NCI-H146 treated with DMSO at 0.1 percent for 48 hours (cell line): Measurements from ENCODE around the gene SCD.
"Not testable (repeated sequence)": the region's sequence is repeated elsewhere in the genome, so short reads cannot be mapped to it uniquely, and the experiment has no call there.

ENCODE experiments used
- DNase-seq: peaks from one replicate; lab custom pipeline; 2025; ENCODE audit not compliant: unreplicated experiment; lab: John Stamatoyannopoulos, UW

The SCD gene

GRCh38 chr10:100359529-100360150, 12.6 kb downstream of the SCD start:
- no peak for DNase-seq

DNA sequence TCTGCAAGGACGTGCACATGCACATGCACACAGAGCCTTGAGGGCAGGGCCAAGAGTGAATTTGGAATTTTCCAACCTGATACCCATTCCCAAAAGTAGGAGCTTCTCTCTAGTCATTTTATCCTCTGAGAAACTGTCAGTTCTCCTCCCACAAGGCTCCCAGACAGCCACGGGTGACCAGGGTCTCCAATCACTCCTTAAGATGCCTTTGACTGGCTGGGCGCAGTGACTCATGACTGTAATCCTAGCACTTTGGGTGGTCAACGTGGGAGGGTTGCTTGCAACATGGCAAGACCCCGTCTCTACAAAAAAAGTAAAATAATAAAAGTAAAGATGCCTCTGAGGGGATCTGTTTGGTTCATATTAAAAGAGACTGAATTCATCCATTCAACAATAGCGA, 13.2 kb downstream of the SCD start:
- DNase-seq, result no peak

GRCh38 chr10:100362570-100363496, 15.8 kb downstream of the SCD start:
- DNase-seq, result no peak

DNA sequence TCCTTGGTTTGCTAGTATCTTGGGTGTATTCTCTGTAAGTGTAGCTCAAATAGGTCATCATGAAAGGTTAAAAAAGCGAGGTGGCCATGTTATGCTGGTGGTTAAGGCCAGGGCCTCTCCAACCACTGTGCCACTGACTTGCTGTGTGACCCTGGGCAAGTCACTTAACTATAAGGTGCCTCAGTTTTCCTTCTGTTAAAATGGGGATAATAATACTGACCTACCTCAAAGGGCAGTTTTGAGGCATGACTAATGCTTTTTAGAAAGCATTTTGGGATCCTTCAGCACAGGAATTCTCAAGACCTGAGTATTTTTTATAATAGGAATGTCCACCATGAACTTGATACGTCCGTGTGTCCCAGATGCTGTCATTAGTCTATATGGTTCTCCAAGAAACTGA, 17.1 kb downstream of the SCD start:
- no peak for DNase-seq

DNA sequence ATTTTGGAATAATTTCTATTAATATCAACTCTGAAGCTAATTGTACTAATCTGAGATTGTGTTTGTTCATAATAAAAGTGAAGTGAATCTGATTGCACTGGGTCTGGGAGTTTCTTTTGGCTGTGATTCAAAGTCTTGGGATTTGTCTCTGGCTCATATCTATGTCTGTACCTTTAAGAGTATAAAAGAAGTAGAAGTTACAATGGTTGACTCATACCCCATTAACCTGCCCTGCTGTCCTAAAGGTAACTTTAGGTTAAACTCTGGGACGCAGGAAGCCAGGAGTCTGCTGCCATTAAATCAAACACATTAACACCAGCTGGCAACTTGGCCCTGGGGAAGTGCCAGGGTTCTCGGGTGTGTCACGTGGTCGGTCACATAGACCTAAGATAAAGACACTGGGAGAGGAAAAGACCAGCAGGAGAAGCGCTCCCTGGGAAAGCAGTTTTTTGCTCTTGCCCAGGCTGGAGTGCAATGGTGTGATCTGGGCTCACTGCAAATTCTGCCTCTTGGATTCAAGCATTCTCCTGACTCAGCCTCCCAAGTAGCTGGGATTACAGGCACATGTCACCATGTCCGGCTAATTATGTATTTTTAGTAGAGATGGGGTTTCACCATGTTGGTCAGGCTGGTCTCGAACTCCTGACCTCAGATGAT, 17.8 kb downstream of the SCD start:
- peak; percentile 22 for DNase-seq

- DNase-seq, result no peak
Observed at GRCh38 chr10:100368721-100369120, 21.7 kb downstream of the SCD start.

DNA sequence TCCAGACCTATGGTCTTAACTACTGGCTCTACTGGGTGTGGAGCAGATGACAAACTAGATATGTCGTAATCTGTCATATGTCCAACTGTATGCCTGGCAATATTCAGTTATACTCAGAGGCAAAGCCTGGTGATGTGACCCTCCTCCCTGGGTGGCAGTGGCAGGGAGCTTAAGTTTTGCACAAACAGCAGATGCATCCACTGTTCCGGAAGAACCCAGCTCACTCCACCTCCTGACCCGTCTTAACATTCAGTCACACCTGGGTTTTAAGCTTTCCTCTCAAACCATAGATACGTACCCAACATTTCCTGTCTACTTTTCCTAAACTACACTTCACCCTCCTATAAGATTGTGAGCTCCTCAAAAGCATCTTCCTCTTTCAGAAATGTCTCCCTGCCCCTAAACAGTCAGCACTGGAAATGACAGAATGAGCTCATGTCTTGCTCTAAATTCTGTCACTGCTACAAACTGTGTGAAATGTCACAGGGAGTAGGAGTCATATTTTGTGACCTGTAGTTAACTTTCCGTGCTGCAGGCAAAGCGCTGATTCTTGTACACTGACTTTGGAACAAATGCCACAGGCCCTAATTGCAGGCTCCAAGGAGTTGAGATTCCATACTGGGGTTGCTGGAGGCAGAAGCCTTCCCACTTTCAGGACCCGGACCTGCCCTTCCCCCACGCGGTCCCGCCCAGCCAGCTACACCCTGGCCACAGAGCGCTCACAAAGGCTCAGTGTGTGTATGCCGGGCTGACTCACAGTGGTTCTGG, 23.9 kb downstream of the SCD start:
- DNase-seq, result no peak

DNA sequence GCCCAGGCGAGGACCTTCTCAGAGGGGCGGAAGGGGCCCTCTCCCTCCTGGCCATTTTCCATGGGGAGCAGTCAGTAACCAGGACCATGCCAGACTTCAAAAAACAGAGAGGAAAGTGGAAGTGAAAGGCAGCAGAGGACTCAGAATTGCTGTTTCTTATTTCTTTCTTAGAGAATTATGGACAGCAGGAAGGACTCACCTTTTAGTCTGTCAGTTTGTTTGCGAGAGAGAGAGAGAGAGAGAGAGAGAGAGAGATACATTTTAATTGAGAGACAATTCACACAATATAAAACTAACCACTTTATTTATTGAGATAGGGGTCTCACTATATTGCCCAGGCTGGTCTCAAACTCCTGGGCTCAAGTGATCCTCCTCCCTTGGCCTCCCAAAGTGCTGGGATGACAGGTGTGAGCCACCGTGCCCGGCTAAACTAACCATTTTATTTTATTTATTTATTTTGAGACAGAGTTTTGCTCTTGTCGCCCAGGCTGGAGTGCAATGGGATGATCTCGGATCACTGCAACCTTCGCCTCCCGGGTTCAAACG, 24.5 kb downstream of the SCD start:
- no peak for DNase-seq

GRCh38 chr10:100372415-100373297, 25.6 kb downstream of the SCD start:
- peak; percentile 82 for DNase-seq

DNA sequence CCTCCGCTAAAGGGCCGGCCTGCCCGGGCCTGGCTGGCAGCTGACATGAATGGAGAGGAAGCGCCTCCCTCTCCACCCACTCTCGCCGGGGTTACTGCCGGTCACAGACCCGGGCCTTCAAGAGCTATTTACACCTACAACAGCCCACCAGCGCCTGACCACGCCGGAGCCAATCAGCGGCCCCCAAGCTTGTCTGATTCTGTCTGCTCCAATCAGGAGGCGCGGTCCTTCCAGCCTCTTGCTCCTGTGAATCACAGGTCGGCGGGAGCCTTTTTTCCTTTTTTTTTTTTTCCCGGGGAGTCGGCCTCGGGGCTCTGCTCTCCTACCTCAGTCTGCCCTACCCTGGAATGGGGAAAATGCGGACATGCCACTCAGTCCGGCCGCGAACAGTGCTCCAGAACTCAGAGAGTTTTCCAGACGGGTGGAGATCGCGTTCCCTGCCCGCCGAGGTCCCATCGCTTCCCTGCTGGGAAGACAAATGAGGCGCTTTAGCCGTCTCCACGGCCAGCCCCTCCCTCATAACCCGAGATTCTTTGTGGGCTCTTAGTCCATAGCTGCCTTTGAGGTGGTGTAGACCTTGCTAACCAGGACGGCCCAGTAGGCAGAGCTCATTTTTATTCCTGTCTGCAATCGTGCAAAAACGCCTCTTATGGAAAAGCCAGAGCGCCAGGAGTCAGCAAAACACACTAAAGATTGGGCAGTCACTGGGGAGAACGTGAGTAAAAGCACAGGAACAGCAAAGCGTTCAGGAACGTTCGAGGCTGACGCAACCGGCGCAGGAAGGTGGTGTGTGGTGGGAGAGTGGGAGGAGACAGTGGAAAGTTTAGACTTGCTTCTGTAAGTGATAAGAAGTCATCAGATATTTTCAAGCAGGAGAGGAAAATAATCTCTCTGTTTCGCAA, 26.5 kb downstream of the SCD start:
- DNase-seq, result peak; percentile 97

DNA sequence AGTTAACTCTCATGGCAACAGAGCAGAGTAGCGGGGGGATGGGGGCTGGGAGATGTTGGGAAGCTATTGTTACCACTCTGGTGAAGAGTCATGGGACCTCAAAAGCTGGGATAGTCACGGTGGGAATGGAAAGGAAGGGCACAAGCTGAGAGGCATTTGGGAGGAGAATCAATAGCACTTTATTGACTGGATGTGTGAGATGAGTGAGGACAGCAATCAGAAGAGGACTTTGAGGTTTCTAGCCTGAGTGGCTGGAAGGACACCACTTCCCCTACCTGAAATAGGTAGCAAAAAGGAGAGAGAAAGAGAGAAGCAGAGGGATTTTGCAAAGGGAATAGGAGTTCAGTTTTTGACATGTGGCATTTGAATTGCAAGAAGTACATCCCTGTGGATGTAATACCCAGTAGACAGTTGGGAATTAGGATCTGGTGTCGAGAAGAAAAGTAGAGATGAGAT, 27.2 kb downstream of the SCD start:
- peak; percentile 62 for DNase-seq

GRCh38 chr10:100374677-100375353, 27.8 kb downstream of the SCD start:
- not testable (repeated sequence) for DNase-seq

DNA sequence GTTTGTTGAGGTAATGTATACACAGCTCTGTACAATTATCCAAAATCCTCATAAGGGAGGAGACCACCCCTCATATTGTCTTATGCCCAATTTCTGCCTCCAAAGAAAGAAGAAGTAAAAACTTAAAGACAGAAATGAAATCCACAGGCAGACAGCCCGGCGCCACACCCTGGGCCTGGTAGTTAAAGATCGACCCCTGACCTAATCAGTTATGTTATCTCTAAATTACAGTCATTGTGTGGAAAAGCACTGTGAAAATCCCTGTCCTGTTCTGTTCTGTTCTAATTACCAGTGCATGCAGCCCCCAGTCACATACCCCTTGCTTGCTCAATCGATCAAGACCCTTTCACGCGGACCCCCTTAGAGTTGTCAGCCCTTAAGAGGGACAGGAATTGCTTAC, 29.6 kb downstream of the SCD start:
- DNase-seq, result not testable (repeated sequence)

- no peak for DNase-seq
Observed at GRCh38 chr10:100377830-100378229, 30.8 kb downstream of the SCD start.

DNA sequence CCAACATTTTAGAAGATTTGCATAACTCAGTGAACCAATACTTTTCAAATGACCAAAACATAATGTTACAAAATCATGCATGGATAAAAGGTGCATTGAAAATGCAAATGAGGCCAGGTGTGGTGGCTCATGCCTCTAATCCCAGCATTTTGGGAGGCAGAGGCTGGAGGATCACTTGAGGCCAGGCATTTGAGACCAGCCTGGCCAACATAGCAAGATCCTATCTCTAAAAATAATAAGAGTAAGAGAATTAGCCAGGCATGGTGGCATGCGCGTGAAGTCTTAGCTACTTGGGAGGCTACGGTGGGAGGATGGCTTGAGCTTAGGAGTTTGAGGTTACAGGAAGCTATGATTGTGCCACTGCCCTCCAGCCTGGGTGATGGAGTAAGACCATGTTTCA, 33.4 kb downstream of the SCD start:
- DNase-seq, result no peak

- DNase-seq, result no peak
Observed at GRCh38 chr10:100382553-100382952, 35.5 kb downstream of the SCD start.

- no peak for DNase-seq
Observed at GRCh38 chr10:100383251-100383650, 36.2 kb downstream of the SCD start.
